ENCODE results near the gene TMEM170A. TPM values are rescaled to one million over a fixed set of nuclear protein-coding genes. Genes with fewer than 3 reads are reported as not detected.
"Not testable (repeated sequence)": the region's sequence is repeated elsewhere in the genome, so short reads cannot be mapped to it uniquely, and the experiment has no call there.

The TMEM170A gene
- total RNA-seq, 2 donors from 2014 or later, result 72.7 to 74.8 TPM

DNA sequence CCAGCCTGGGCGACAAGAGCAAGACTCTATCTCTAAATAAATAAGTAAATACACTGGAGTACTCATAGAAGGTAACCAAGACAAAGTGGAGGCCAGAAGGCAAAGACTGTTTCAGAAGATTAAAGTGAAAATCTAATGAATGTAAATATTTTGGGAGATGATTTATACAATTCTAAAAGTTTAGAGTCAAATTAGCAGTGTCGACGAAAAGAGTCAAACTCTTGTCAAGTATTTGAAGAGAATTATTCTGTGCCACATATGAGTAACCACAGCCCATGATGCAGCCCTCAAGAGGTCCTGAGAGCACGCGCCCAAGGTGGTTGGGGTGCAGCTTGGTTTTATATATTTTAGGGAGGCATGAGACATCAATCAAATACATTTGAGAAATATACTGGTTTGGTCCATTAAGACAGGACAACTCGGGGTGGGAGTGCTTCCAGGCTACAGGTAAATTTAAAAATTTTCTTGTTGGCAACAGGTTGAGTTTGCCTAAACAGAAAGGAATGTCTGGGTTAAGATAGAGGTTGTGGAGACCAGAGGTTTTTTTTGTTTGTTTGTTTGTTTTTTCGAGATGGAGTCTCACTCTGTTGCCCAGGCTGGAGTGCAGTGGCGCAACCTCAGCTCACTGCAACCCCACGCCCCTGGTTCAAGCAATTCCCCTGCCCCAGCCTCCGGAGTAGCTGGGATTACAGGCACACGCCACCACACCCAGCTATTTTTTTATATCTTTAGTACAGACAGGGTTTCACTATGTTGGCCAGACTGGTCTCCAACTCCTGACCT lies 34.7 kb downstream of the TMEM170A start:
- Histone ChIP-seq H3K4me1 (ENCODE audit: control insufficient read depth, insufficient read depth, low read length) (no peaks in the 10 kb centered on the region), H3K4me3 (ENCODE audit: low read length) (no peak overlapping the region), H3K9me3 (ENCODE audit: control insufficient read depth, low read length) (no peaks in the 10 kb centered on the region), H3K27ac (ENCODE audit: low read depth, low read length) (no peak overlapping the region), H3K9ac (ENCODE audit: extremely low read depth, low read length, poor library complexity, severe bottlenecking) (no peak overlapping the region), H3K36me3 (ENCODE audit: control insufficient read depth, insufficient read depth, low read length) (no peaks in the 10 kb centered on the region), H3K27me3 (ENCODE audit: control insufficient read depth, insufficient read depth, low read length, poor library complexity, severe bottlenecking) (no peaks in the 10 kb centered on the region)
- Mint-ChIP-seq H3K36me3 (ENCODE audit: low read depth) (peaks cover 26% of the 10 kb centered on the region), H3K4me1 (peaks cover 21% of the 10 kb centered on the region), H3K27ac (no peak overlapping the region), H3K9me3 (no peaks in the 10 kb centered on the region), H3K4me3 (no peak overlapping the region), H3K27me3 (ENCODE audit: insufficient read depth) (peaks cover under 1% of the 10 kb centered on the region)
- DNase-seq, result no peak
- TF ChIP-seq, protein P1, sequence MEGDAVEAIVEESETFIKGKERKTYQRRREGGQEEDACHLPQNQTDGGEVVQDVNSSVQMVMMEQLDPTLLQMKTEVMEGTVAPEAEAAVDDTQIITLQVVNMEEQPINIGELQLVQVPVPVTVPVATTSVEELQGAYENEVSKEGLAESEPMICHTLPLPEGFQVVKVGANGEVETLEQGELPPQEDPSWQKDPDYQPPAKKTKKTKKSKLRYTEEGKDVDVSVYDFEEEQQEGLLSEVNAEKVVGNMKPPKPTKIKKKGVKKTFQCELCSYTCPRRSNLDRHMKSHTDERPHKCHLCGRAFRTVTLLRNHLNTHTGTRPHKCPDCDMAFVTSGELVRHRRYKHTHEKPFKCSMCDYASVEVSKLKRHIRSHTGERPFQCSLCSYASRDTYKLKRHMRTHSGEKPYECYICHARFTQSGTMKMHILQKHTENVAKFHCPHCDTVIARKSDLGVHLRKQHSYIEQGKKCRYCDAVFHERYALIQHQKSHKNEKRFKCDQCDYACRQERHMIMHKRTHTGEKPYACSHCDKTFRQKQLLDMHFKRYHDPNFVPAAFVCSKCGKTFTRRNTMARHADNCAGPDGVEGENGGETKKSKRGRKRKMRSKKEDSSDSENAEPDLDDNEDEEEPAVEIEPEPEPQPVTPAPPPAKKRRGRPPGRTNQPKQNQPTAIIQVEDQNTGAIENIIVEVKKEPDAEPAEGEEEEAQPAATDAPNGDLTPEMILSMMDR (conservative IDR thresholded peaks at IDR 0.05), result no peak
- WGBS, 2 experiments (ENCODE audit: insufficient coverage in 1 of 2, insufficient read length in 1 of 2), result 85 to 96% methylated on average over 3 to 11 of the region's 11 CpGs

DNA sequence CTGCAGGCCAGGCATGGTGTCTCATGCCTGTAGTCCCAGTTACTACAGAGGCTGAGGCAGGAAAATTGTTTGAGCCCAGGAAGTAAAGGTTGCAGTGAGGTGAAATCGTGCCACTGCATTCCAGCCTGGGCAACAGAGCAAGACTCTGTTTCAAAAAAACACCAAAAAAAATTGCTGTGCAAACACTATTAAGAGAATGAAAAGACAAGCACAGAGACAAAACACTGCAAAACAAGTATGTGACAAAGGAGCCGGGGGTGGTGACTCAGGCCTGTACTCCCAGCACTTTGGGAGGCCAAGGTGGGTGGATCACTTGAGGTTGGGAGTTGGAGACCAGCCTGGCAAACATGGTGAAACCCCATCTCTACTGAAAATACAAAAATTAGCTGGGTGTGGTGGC lies 38.0 kb downstream of the TMEM170A start:
- H3K36me3 Mint-ChIP-seq (ENCODE audit: low read depth), result peaks cover 28% of the 10 kb centered on the region
- peaks cover 25% of the 10 kb centered on the region for H3K4me1 Mint-ChIP-seq
- DNase-seq; H3K4me1 ChIP-seq (ENCODE audit: control insufficient read depth, insufficient read depth, low read length); H3K9me3 ChIP-seq (ENCODE audit: control insufficient read depth, low read length); H3K4me3 ChIP-seq (ENCODE audit: low read length); H3K27me3 Mint-ChIP-seq (ENCODE audit: insufficient read depth); H3K27me3 ChIP-seq (ENCODE audit: control insufficient read depth, insufficient read depth, low read length, poor library complexity, severe bottlenecking); H3K27ac ChIP-seq (ENCODE audit: low read depth, low read length); H3K9me3 Mint-ChIP-seq; H3K9ac ChIP-seq (ENCODE audit: extremely low read depth, low read length, poor library complexity, severe bottlenecking); H3K4me3 Mint-ChIP-seq; H3K27ac Mint-ChIP-seq; H3K36me3 ChIP-seq (ENCODE audit: control insufficient read depth, insufficient read depth, low read length): not testable (repeated sequence)
- 79 to 97% methylated on average over 2 of the region's 2 CpGs for WGBS, 2 experiments (ENCODE audit: insufficient coverage in 1 of 2, insufficient read length in 1 of 2)

DNA sequence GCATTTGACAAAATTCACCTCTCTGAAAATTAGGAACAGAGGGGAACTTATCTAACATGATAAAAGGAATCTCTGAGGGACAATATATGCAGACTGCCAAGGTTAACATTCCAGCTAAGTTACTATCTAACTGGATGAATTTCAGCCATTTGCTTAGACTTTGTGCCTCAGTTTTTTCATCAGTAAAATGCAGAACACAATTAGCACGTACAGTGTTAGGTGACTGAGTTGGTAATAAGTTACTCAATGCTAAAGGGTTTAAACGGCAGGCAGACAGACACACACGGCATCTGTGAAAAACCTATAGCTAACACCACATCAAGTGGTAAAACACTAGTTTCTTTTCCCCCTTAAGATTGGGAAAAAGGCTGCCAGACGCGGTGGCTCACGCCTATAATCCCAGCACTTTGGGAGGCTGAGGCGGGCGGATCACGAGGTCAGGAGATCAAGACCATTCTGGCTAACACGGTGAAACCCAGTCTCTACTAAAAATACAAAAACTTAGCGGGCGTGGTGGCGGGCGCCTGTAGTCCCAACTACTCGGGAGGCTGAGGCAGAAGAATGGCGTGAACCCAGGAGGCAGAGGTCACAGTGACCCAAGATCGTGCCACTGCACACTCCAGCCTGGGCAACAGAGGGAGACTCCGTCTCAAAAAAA lies 40.3 kb downstream of the TMEM170A start:
- H3K27me3 ChIP-seq (ENCODE audit: control insufficient read depth, insufficient read depth, low read length, poor library complexity, severe bottlenecking); H3K9ac ChIP-seq (ENCODE audit: extremely low read depth, low read length, poor library complexity, severe bottlenecking); DNase-seq; H3K36me3 ChIP-seq (ENCODE audit: control insufficient read depth, insufficient read depth, low read length); H3K4me3 ChIP-seq (ENCODE audit: low read length); H3K9me3 Mint-ChIP-seq; H3K9me3 ChIP-seq (ENCODE audit: control insufficient read depth, low read length); H3K27ac ChIP-seq (ENCODE audit: low read depth, low read length); H3K27me3 Mint-ChIP-seq (ENCODE audit: insufficient read depth); H3K4me1 ChIP-seq (ENCODE audit: control insufficient read depth, insufficient read depth, low read length); H3K4me3 Mint-ChIP-seq: not testable (repeated sequence)
- peaks cover 15% of the 10 kb centered on the region for H3K36me3 Mint-ChIP-seq (ENCODE audit: low read depth)
- 84 to 90% methylated on average over 12 to 17 of the region's 18 CpGs for WGBS, 2 experiments (ENCODE audit: insufficient coverage in 1 of 2, insufficient read length in 1 of 2)
- H3K4me1 Mint-ChIP-seq, result peaks cover 35% of the 10 kb centered on the region
- peak overlapping the region; percentile 84 for H3K27ac Mint-ChIP-seq

DNA sequence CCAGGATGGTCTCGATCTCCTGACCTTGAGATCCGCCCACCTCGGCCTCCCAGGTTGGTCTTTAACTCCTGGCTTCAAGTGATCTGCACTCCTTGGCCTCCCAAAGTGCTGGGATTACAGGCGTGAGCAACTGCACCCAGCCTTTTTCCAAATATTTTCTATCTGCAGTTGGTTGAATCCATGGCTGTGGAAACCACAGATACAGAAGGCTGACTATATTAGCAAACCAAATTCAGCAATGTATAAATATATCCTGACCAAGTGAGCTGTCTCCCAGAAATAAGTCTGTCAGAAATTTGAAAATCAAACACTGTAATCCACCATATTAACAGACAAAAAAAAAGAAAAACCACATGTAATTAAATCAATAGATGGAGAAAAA lies 40.8 kb downstream of the TMEM170A start:
- WGBS, 2 experiments (ENCODE audit: insufficient coverage in 1 of 2, insufficient read length in 1 of 2), result 68% methylated on average over 4 of the region's 4 CpGs

More for the DNA sequence above, 40.8 kb downstream of the TMEM170A start:
- Mint-ChIP-seq H3K4me1 (peaks cover 35% of the 10 kb centered on the region), H3K9me3 (no peaks in the 10 kb centered on the region), H3K27ac (peak overlapping the region; percentile 84), H3K27me3 (ENCODE audit: insufficient read depth) (no peaks in the 10 kb centered on the region), H3K36me3 (ENCODE audit: low read depth) (peaks cover 10% of the 10 kb centered on the region), H3K4me3 (no peak overlapping the region)
- TF ChIP-seq, protein P1 (conservative IDR thresholded peaks at IDR 0.05), result no peak
- no peaks in the 10 kb centered on the region for H3K4me1 ChIP-seq (ENCODE audit: control insufficient read depth, insufficient read depth, low read length)
- DNase-seq, result no peak
- no peak overlapping the region for H3K4me3 ChIP-seq (ENCODE audit: low read length)
- no peak overlapping the region for H3K27ac ChIP-seq (ENCODE audit: low read depth, low read length)
- H3K27me3 ChIP-seq (ENCODE audit: control insufficient read depth, insufficient read depth, low read length, poor library complexity, severe bottlenecking), result no peaks in the 10 kb centered on the region
- H3K9ac ChIP-seq (ENCODE audit: extremely low read depth, low read length, poor library complexity, severe bottlenecking), result no peak overlapping the region
- H3K9me3 ChIP-seq (ENCODE audit: control insufficient read depth, low read length), result no peaks in the 10 kb centered on the region
- H3K36me3 ChIP-seq (ENCODE audit: control insufficient read depth, insufficient read depth, low read length), result no peaks in the 10 kb centered on the region

Data from endodermal cell (in vitro differentiated cells).